Ishikawa (cell line): ENCODE data around the gene BLOC1S4.

Experiments used
- CEBPB ChIP-seq: IDR thresholded peaks from 2 replicates; pipeline ENCODE4 v1.6.1; 2012
- REST ChIP-seq: IDR thresholded peaks from 2 replicates; pipeline ENCODE4 v1.6.1; 2012; ENCODE audit warnings: low read depth, mild to moderate bottlenecking

GRCh38 chr4:6764976-6765620, 49.1 kb downstream of the BLOC1S4 start:
- TF ChIP-seq CEBPB = no peak
- no peak for TF ChIP-seq REST
